HS-5 (cell line): ENCODE measurements around the gene MOGAT3.

Source experiments
- DNase-seq: peaks from one replicate; pipeline ENCODE4 v3.0.0-alpha.2; 2012; ENCODE audit warnings: low read depth

The MOGAT3 gene

GRCh38 chr7:101233907-101234547 lies 33.2 kb upstream of the MOGAT3 start:
- DNase-seq = no peak

- no peak for DNase-seq
Measured at GRCh38 chr7:101232141-101232850, 31.5 kb upstream of the MOGAT3 start.

GRCh38 chr7:101231644-101232043 lies 30.8 kb upstream of the MOGAT3 start:
- no peak for DNase-seq

- DNase-seq = no peak
Measured at GRCh38 chr7:101226721-101227120, 25.9 kb upstream of the MOGAT3 start.

- no peak for DNase-seq
Measured at GRCh38 chr7:101225650-101226049, 24.8 kb upstream of the MOGAT3 start.

GRCh38 chr7:101223528-101223927 lies 22.7 kb upstream of the MOGAT3 start:
- no peak for DNase-seq

GRCh38 chr7:101222275-101222830 lies 21.5 kb upstream of the MOGAT3 start:
- no peak for DNase-seq

- DNase-seq = no peak
Measured at GRCh38 chr7:101220295-101220694, 19.5 kb upstream of the MOGAT3 start.

- no peak for DNase-seq
Measured at GRCh38 chr7:101218236-101219125, 17.6 kb upstream of the MOGAT3 start.

- peak; percentile 87 for DNase-seq
Measured at GRCh38 chr7:101217388-101218235, 16.8 kb upstream of the MOGAT3 start, which contains the start of the genes PLOD3 and ZNHIT1. Gene PLOD3 (minus strand): TSS chr7:101217581. CDS start chr7:101217274, 307 bp downstream. Gene ZNHIT1 (plus strand): TSS chr7:101218165. CDS start chr7:101218196, 31 bp downstream.

- DNase-seq = no peak
Measured at GRCh38 chr7:101216860-101217387, 16.1 kb upstream of the MOGAT3 start.

- DNase-seq = no peak
Measured at GRCh38 chr7:101216001-101216859, 15.4 kb upstream of the MOGAT3 start.

- no peak for DNase-seq
Measured at GRCh38 chr7:101212014-101212413, 11.2 kb upstream of the MOGAT3 start.

GRCh38 chr7:101211501-101211900 lies 10.7 kb upstream of the MOGAT3 start:
- DNase-seq = no peak

- no peak for DNase-seq
Measured at GRCh38 chr7:101210143-101210542, 9.3 kb upstream of the MOGAT3 start.

GRCh38 chr7:101208794-101209193 lies 8.0 kb upstream of the MOGAT3 start:
- DNase-seq = no peak

- no peak for DNase-seq
Measured at GRCh38 chr7:101207459-101207858, 6.6 kb upstream of the MOGAT3 start.

GRCh38 chr7:101206665-101207042 lies 5.8 kb upstream of the MOGAT3 start:
- DNase-seq = no peak

GRCh38 chr7:101205901-101206664 lies 5.2 kb upstream of the MOGAT3 start:
- DNase-seq = no peak
